Sigmoid colon (tissue), 7 donors: Measurements from ENCODE around the gene STXBP5. TPM values are rescaled to one million over a fixed set of nuclear protein-coding genes. Genes with fewer than 3 reads are reported as not detected.

Experiments
- DNase-seq: peaks from one replicate; pipeline ENCODE4 v3.0.0-alpha.2; 2019
- H3K27ac ChIP-seq, 4 donors: fragments of 200-600 bp; sonication (generic); one replicate each; pipeline ENCODE4 v1.5.1; 2016 to 2019; ENCODE audit warnings: mild to moderate bottlenecking in 1 of 4
- H3K27me3 ChIP-seq, 3 donors: fragments of 200-600 bp; sonication (generic); one replicate each; pipeline ENCODE4 v1.5.1; 2019; ENCODE audit warnings: mild to moderate bottlenecking in 1 of 3
- H3K36me3 ChIP-seq, 4 donors: fragments of 200-600 bp; sonication (generic); one replicate each; pipeline ENCODE4 v1.5.1; 2016 to 2019
- H3K4me1 ChIP-seq, 4 donors: fragments of 200-600 bp; sonication (generic); one replicate each; pipeline ENCODE4 v1.5.1; 2017 to 2019
- H3K4me3 ChIP-seq, 4 donors: fragments of 200-600 bp; sonication (generic); one replicate each; pipeline ENCODE4 v1.5.1; 2017 to 2019; ENCODE audit warnings: mild to moderate bottlenecking in 2 of 4, moderate library complexity in 1 of 4
- H3K9me3 ChIP-seq, 4 donors: fragments of 200-600 bp in 3 of 4; sonication (generic) in 3 of 4; one replicate each; pipeline versions ENCODE4 v1.5.1 to v1.6.1; 2013 to 2019
- EP300 ChIP-seq, 4 donors: sonication (generic); formaldehyde crosslinking; IDR thresholded peaks; one replicate each; pipeline ENCODE4 v1.6.1; 2017; ENCODE audit warnings: antibody characterized with exemption in 4 of 4
- POLR2A ChIP-seq, 2 donors: fragments of 450-650 bp; IDR thresholded peaks; one replicate each; pipeline ENCODE4 v1.6.1; 2016; ENCODE audit warnings: antibody characterized with exemption in 2 of 2, mild to moderate bottlenecking in 2 of 2, moderate library complexity in 2 of 2
- POLR2AphosphoS5 ChIP-seq, 4 donors: sonication (generic); formaldehyde crosslinking; IDR thresholded peaks; one replicate each; pipeline ENCODE4 v1.6.1; 2017; ENCODE audit warnings: antibody characterized with exemption in 4 of 4
- WGBS, 2 donors: extraction: QIAGEN DNeasy Blood & Tissue Kit; methylation state at CpG; one replicate each; pipeline ENCODE4 v1.1.7; 2013; 5-methylcytosine and 5-hydroxymethylcytosine counted together
- intact Hi-C: fragments of 100-400 bp; cut with DNase I; formaldehyde crosslinking; loops from one replicate; pipeline ENCODE4 v1.15.1; 2023
- polyA plus RNA-seq, 3 donors: library from polyadenylated mRNA; stranded (reverse); fragments of 200-250 nt; gene quantifications; one replicate each; pipeline ENCODE4 v1.2.3, GENCODE V29; 2013
- total RNA-seq, 4 donors: library from RNA; depleted of rRNA; stranded (reverse); fragments of >200 nt; gene quantifications; one replicate each; pipeline ENCODE4 v1.1.0, GENCODE V29; 2016
- TF ChIP-seq, protein P1 (sequence below), 4 experiments: fragments of 450-650 bp in 3 of 4; fragments of 200-600 bp in 1 of 4; IDR thresholded peaks; one replicate each; pipeline ENCODE4 v1.5.1; 2016 to 2019; ENCODE audit warnings: antibody characterized with exemption in 4 of 4, mild to moderate bottlenecking in 3 of 4, moderate library complexity in 2 of 4
- donor health status: healthy with polysubstance abuse.
- donor health status: Bipolar disorder and iron deficiency.
- donor health status: healthy.

Gene STXBP5
- total and polyA plus RNA-seq, 7 donors, result 16.0 to 34.3 (median 24.2) TPM

DNA sequence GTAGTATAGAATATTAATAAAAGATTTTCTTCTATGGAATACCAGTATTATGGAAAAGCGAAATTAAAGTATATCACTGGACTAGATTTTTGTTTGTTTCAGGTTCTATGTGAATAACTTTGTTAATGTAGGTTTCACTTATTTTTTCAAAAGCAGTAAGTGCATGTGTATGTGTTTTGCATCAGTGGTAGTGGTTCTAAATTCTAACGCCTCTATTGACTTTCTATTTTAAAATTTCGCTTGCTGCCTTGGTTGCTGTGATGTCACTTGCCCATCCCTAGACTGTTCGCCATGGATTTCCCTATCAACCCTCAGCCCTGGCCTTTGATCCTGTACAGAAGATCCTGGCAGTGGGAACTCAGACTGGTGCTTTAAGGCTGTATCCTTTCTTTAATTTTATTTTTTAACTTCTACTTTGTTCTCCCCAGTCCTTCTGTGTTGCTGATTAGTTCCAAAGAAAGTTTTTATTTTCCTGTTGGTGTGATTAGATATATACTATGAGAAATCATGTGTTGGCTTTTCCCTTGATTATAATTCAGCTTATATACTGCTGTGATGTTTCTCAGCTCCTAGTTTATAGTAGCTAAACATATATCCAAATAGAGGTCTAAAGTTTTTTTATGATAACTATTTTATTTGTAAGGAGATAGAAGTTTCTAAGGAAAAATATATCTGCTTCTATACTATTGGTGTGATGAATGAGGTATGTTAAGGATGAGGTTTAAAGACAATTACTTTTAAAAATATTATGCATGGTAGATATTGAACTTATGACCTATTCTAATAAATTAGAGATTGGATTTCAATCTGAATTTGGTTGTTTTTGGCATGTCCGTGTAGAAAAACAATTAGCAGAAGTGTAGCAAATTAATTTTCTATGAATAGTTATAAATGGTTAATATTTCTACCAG lies 1.7 kb downstream of the STXBP5 start:
- Histone ChIP-seq H3K4me1 (peaks cover 0 to 33% (median 18%) of the 10 kb centered on the region in 4 donors), H3K36me3 (no peaks in the 10 kb centered on the region), H3K27me3 (no peaks in the 10 kb centered on the region), H3K9me3 (no peaks in the 10 kb centered on the region), H3K4me3 (peak overlapping the region in 3 of 4 donors; percentile 83 to 91 (median 88)), H3K27ac (peak overlapping the region; percentile 93 to 98 (median 96))
- no peak for DNase-seq
- intact Hi-C loops, result loop anchor here (10.0 kb wide), 2 partner anchors 291 to 1471 kb away; partner anchors contain the start of gene EPM2A
- TF ChIP-seq, protein P1, sequence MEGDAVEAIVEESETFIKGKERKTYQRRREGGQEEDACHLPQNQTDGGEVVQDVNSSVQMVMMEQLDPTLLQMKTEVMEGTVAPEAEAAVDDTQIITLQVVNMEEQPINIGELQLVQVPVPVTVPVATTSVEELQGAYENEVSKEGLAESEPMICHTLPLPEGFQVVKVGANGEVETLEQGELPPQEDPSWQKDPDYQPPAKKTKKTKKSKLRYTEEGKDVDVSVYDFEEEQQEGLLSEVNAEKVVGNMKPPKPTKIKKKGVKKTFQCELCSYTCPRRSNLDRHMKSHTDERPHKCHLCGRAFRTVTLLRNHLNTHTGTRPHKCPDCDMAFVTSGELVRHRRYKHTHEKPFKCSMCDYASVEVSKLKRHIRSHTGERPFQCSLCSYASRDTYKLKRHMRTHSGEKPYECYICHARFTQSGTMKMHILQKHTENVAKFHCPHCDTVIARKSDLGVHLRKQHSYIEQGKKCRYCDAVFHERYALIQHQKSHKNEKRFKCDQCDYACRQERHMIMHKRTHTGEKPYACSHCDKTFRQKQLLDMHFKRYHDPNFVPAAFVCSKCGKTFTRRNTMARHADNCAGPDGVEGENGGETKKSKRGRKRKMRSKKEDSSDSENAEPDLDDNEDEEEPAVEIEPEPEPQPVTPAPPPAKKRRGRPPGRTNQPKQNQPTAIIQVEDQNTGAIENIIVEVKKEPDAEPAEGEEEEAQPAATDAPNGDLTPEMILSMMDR (IDR thresholded peaks at IDR 0.05), result no peak
- no peak for TF ChIP-seq EP300 (IDR thresholded peaks at IDR 0.05)
- TF ChIP-seq POLR2A (IDR thresholded peaks at IDR 0.05), result no peak
- peak in 1 of 4 donors; percentile 5 for TF ChIP-seq POLR2AphosphoS5 (IDR thresholded peaks at IDR 0.05)
- 12 to 48% methylated on average over 5 of the region's 5 CpGs for WGBS, 2 donors

DNA sequence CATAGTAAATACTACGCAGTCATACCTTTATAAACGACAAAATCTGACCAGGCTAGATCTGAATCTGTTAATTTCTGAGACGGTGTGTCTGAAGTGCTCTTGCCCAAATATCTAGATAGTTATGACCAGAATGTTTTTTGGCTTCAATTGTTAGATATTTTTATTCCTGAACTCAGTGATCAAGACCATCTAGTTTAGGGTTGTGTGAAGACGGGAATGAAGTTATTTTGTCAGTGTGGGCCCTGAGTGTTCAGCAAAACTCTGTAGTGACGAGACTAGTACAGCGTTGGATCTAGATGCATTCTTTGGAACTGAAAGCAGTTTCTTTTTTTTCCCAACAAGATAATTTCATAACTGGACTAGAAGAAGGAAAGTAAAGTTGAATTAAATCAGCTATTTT lies 3.1 kb downstream of the STXBP5 start:
- no peaks in the 10 kb centered on the region for H3K9me3 ChIP-seq
- TF ChIP-seq EP300 (IDR thresholded peaks at IDR 0.05) (no peak), POLR2A (IDR thresholded peaks at IDR 0.05) (no peak), POLR2AphosphoS5 (IDR thresholded peaks at IDR 0.05) (peak in 1 of 4 donors; percentile 27)
- TF ChIP-seq, protein P1 (IDR thresholded peaks at IDR 0.05), result no peak
- peaks cover 0 to 33% (median 18%) of the 10 kb centered on the region in 4 donors for H3K4me1 ChIP-seq
- 13 to 64% methylated on average over 6 of the region's 6 CpGs for WGBS, 2 donors
- DNase-seq, result no peak
- H3K4me3 ChIP-seq, result peak overlapping the region in 2 of 4 donors; percentile 13 to 26
- no peaks in the 10 kb centered on the region for H3K36me3 ChIP-seq
- H3K27me3 ChIP-seq, result no peaks in the 10 kb centered on the region
- intact Hi-C loops, result loop anchor here (10.0 kb wide), 2 partner anchors 293 to 1473 kb away; partner anchors contain the start of gene EPM2A
- peak overlapping the region; percentile 12 to 98 (median 60) for H3K27ac ChIP-seq

DNA sequence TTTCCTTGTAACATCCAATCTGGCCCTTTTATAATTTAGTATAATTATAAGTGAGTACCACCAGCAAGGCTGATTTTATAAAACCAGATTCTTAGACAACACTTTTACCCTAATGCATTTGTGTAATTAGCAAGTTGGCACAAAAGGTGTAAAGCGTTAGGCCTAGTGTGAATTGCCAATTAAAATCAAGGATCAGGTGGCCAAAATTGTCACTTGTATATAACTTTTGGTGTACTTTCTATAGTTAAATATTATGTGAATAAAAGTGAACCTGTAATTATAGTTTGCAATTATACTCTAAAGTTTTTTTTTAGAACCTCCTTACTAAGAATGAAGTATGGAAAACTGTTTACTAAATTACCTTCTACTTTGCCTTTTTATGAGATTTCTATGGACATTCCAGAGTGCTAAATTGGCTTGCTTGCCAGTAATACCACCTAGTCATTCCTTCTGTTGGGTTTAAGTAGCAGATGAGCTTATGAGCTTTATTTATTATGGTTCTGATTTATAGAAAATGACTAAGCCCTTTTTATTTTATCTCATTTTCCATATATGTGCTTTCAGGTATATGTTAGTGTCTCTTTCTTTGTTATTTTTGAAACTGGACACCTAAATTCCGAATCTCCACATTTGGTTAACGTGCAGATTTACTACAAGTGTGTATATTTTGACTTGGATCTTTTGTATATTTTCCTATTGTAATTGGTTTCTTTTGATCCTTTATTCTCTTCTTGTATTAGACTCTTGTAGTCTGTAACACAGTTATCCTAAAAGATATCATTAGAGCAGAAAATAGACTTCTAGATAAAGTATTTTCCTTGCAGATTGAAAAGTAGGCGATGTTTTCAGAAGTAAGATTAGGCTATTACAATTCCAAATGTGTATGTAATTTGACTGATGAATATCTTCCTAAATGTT lies 3.9 kb downstream of the STXBP5 start:
- Histone ChIP-seq H3K36me3 (no peaks in the 10 kb centered on the region), H3K27me3 (no peaks in the 10 kb centered on the region), H3K4me1 (peaks cover 0 to 29% (median 18%) of the 10 kb centered on the region in 4 donors), H3K27ac (peak overlapping the region; percentile 12 to 98 (median 60)), H3K9me3 (no peaks in the 10 kb centered on the region), H3K4me3 (peak overlapping the region in 2 of 4 donors; percentile 13 to 26)
- DNase-seq, result no peak
- WGBS, 2 donors, result 39 to 84% methylated on average over 4 of the region's 4 CpGs
- intact Hi-C loops, result loop anchor here (10.0 kb wide), 2 partner anchors 293 to 1473 kb away; partner anchors contain the start of gene EPM2A
- no peak for TF ChIP-seq POLR2AphosphoS5 (IDR thresholded peaks at IDR 0.05)
- TF ChIP-seq, protein P1 (IDR thresholded peaks at IDR 0.05), result no peak
- TF ChIP-seq POLR2A (IDR thresholded peaks at IDR 0.05), result no peak
- no peak for TF ChIP-seq EP300 (IDR thresholded peaks at IDR 0.05)

DNA sequence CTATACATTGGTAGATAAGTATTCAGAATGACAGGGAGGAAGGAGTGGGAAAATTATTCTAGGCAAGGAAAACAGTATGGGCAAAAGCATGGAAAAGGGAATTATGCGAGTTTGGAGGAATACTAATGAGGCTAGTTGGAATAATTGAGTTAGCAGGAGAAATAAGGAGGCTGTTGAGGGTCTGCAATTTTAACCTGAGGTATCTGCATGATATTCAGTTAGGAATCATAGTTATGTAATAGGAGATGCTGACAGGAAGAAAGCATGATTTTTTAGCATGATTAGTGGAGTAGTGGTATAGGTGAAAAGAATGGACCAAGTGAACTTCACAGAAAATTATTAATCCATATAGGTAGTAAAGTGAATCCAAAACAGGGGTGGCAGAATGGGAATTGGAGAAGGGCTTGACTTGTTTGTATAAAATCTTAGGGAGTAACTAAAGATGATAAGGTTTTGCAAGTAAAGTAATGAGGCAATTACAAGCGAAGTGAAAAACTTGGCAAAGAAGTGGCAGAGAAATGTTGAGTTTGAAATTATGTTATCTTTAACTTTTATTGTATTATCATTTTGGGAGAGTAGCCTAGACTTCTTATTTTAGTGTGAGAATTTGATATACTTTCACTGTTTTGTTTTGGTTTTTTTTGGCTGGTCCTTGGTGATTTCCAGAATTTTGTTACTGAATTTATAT lies 5.7 kb downstream of the STXBP5 start:
- no peak overlapping the region for H3K4me3 ChIP-seq
- no peaks in the 10 kb centered on the region for H3K27me3 ChIP-seq
- H3K36me3 ChIP-seq, result no peaks in the 10 kb centered on the region
- intact Hi-C loops, result loop anchor here (10.0 kb wide), 2 partner anchors 295 to 1475 kb away; partner anchors contain the start of gene EPM2A
- no peaks in the 10 kb centered on the region for H3K9me3 ChIP-seq
- H3K27ac ChIP-seq, result no peak overlapping the region
- TF ChIP-seq EP300 (IDR thresholded peaks at IDR 0.05) (no peak), POLR2AphosphoS5 (IDR thresholded peaks at IDR 0.05) (no peak), POLR2A (IDR thresholded peaks at IDR 0.05) (no peak)
- TF ChIP-seq, protein P1 (IDR thresholded peaks at IDR 0.05), result no peak
- whole genome bisulfite sequencing, 2 donors, result 40 to 80% methylated on average over 2 of the region's 2 CpGs
- DNase-seq, result no peak
- H3K4me1 ChIP-seq, result peaks cover 0 to 29% (median 18%) of the 10 kb centered on the region in 4 donors
